Upper lobe of left lung (tissue), 6 donors: ENCODE measurements around the gene MPI. TPM values are rescaled to one million over a fixed set of nuclear protein-coding genes. Genes with fewer than 3 reads are reported as not detected.

ENCODE experiments used
- ATAC-seq, 2 donors: fragments of 200-7000 bp; cut with Tn5 transposase; one replicate each; pipeline ENCODE4 v1.9.1; 2022; ENCODE audit warnings: mild to moderate bottlenecking in 2 of 2, moderate library complexity in 2 of 2; ENCODE audit not compliant: low FRiP score in 2 of 2
- DNase-seq, 2 donors: peaks; one replicate each; pipeline ENCODE4 v3.0.0-alpha.2; 2019 to 2020
- H3K27ac ChIP-seq, 4 donors: fragments of 200-600 bp; sonication (generic); one replicate each; pipeline ENCODE4 v1.5.1; 2016 to 2019
- H3K27me3 ChIP-seq, 4 donors: fragments of 200-600 bp; sonication (generic); one replicate each; pipeline ENCODE4 v1.5.1; 2017 to 2019
- H3K36me3 ChIP-seq, 4 donors: fragments of 200-600 bp; sonication (generic); one replicate each; pipeline ENCODE4 v1.5.1; 2016 to 2019
- H3K4me1 ChIP-seq, 4 donors: fragments of 200-600 bp; sonication (generic); one replicate each; pipeline ENCODE4 v1.5.1; 2018 to 2019
- H3K4me3 ChIP-seq, 4 donors: fragments of 200-600 bp; sonication (generic); one replicate each; pipeline ENCODE4 v1.5.1; 2017 to 2019; ENCODE audit warnings: mild to moderate bottlenecking in 2 of 4, moderate library complexity in 1 of 4
- H3K9me3 ChIP-seq, 4 donors: fragments of 200-600 bp; sonication (generic); one replicate each; pipeline ENCODE4 v1.5.1; 2018 to 2019
- EP300 ChIP-seq, 4 donors: sonication (generic); formaldehyde crosslinking; IDR thresholded peaks; one replicate each; pipeline ENCODE4 v1.5.1; 2017; ENCODE audit warnings: antibody characterized with exemption in 4 of 4, control low read depth in 2 of 4
- POLR2A ChIP-seq, 4 donors: fragments of 450-650 bp; IDR thresholded peaks; one replicate each; pipeline ENCODE4 v1.5.1; 2016 to 2017; ENCODE audit warnings: antibody characterized with exemption in 4 of 4, mild to moderate bottlenecking in 2 of 4
- POLR2AphosphoS5 ChIP-seq, 2 donors: sonication (generic); formaldehyde crosslinking; IDR thresholded peaks; one replicate each; pipeline ENCODE4 v1.5.1; 2017; ENCODE audit warnings: antibody characterized with exemption in 2 of 2
- WGBS, 2 donors: methylation state at CpG; one replicate each; pipeline ENCODE4 v1.1.5; 2017 to 2018; 5-methylcytosine and 5-hydroxymethylcytosine counted together
- total RNA-seq, 6 donors: library from RNA; depleted of rRNA in 4 of 6; stranded (reverse); fragments of >200 nt in 4 of 6; gene quantifications; one replicate each; pipeline versions ENCODE4 v1.1.0 to v1.2.1, GENCODE V29; 2016 to 2021
- TF ChIP-seq, protein P1 (sequence below), 6 experiments: fragments of 450-650 bp in 4 of 6; fragments of 200-600 bp in 2 of 6; sonication (generic) in 2 of 6; IDR thresholded peaks; one replicate each; pipeline ENCODE4 v1.5.1; 2016 to 2019; ENCODE audit warnings: antibody characterized with exemption in 6 of 6
- donor health status: DM: no; HTN: no; CAD: no; lungs with moderate emphysema.
- donor health status: DM: no; HTN: yes; CAD: no; lungs with severe emphysema.

The MPI gene
- total RNA-seq, 6 donors from 2014 or later: 21.0 to 40.6 (median 30.2) TPM

DNA sequence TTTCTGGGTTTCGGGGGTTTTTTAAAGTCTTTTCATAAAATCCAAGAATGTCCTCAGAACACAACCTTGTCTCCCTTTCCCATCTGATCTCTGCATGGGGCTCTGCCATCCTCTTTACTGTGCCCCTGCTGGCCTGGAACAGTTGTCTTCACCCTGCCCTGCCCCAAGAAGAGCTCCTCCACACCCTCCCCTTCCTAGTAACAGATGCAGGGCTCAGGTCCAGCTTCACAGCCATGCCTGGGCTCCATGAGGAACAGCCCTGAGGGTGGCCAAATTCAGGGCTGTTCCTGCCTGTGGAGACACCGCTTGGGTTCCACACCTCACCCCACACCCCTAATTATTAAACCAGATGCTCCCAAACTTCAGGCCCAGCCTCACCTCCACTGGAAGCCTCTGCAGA, 34.0 kb upstream of the MPI start:
- TF ChIP-seq, protein P1, sequence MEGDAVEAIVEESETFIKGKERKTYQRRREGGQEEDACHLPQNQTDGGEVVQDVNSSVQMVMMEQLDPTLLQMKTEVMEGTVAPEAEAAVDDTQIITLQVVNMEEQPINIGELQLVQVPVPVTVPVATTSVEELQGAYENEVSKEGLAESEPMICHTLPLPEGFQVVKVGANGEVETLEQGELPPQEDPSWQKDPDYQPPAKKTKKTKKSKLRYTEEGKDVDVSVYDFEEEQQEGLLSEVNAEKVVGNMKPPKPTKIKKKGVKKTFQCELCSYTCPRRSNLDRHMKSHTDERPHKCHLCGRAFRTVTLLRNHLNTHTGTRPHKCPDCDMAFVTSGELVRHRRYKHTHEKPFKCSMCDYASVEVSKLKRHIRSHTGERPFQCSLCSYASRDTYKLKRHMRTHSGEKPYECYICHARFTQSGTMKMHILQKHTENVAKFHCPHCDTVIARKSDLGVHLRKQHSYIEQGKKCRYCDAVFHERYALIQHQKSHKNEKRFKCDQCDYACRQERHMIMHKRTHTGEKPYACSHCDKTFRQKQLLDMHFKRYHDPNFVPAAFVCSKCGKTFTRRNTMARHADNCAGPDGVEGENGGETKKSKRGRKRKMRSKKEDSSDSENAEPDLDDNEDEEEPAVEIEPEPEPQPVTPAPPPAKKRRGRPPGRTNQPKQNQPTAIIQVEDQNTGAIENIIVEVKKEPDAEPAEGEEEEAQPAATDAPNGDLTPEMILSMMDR (IDR thresholded peaks at IDR 0.05): no peak
- TF ChIP-seq EP300 (IDR thresholded peaks at IDR 0.05): no peak
- no peak for TF ChIP-seq POLR2A (IDR thresholded peaks at IDR 0.05)
- TF ChIP-seq POLR2AphosphoS5 (IDR thresholded peaks at IDR 0.05): no peak
- Histone ChIP-seq H3K27ac (no peak overlapping the region), H3K27me3 (no peaks in the 10 kb centered on the region), H3K4me1 (peaks cover 21 to 34% (median 26%) of the 10 kb centered on the region in 4 donors), H3K9me3 (no peaks in the 10 kb centered on the region), H3K36me3 (peaks cover 30 to 48% (median 35%) of the 10 kb centered on the region in 4 donors), H3K4me3 (no peak overlapping the region)
- DNase-seq (no peak), ATAC-seq (no peak)
- WGBS, 2 donors: 75 to 100% methylated on average over 2 of the region's 2 CpGs

DNA sequence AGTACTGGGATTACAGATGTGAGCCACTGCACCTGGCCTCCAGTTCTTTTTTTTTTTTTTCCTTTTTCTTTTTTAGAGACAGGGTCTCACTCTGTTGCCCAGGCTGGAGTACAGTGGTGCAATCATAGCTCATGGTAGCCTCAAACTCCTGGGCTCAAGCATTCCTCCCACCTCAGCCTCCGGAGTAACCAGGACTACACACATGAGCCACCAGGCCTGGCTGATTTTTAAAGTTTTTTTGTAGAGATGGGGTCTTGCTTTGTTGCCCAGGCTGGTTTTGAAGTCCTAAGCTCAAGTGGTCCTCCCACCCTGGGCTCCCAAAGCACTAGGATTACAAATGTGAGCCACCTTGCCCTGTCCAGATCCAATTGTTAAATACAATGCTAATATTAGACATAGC, 33.3 kb upstream of the MPI start:
- TF ChIP-seq, protein P1 (IDR thresholded peaks at IDR 0.05): no peak
- TF ChIP-seq POLR2AphosphoS5 (IDR thresholded peaks at IDR 0.05): no peak
- TF ChIP-seq POLR2A (IDR thresholded peaks at IDR 0.05): no peak
- no peak for TF ChIP-seq EP300 (IDR thresholded peaks at IDR 0.05)
- Histone ChIP-seq H3K4me1 (peaks cover 21 to 34% (median 26%) of the 10 kb centered on the region in 4 donors), H3K4me3 (no peak overlapping the region), H3K9me3 (no peaks in the 10 kb centered on the region), H3K36me3 (peaks cover 24 to 41% (median 29%) of the 10 kb centered on the region in 4 donors), H3K27me3 (no peaks in the 10 kb centered on the region), H3K27ac (no peak overlapping the region)
- ATAC-seq: no peak
- DNase-seq: no peak
- 90 to 100% methylated on average over 1 of the region's 1 CpG for WGBS, 2 donors

DNA sequence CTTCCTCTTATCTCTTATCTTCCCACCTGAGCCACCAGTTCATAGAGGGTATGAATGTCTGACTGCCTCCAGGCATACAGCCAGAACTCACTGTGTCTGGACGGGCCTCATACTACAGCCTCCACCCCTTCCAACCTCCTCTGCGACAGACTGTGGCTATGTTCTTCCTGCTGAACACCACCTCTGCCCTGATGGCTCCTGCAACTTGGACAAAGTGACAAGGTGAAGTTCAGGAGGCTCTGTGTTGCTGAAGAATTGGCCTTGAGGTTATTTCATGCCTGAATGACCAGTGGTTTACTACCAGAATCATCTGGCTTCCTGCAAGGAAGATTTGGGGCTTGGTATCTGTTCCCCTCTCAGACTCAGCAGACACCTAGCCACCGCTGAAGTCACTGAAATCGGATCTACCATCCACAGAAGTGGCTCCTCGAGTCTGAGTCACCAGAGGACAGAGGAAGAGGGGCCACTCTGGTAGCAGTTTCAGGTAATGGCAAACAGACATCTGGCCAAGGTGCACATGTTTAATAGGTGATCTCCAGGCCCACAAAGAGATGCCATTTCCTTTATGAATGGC, 32.7 kb upstream of the MPI start:
- TF ChIP-seq, protein P1 (IDR thresholded peaks at IDR 0.05): no peak
- TF ChIP-seq POLR2AphosphoS5 (IDR thresholded peaks at IDR 0.05): no peak
- no peak for TF ChIP-seq EP300 (IDR thresholded peaks at IDR 0.05)
- TF ChIP-seq POLR2A (IDR thresholded peaks at IDR 0.05): no peak
- WGBS, 2 donors: 32 to 52% methylated on average over 2 to 5 of the region's 5 CpGs
- no peak for ATAC-seq
- Histone ChIP-seq H3K27ac (peak overlapping the region in 3 of 4 donors; percentile 19 to 27 (median 26)), H3K36me3 (peaks cover 17 to 35% (median 22%) of the 10 kb centered on the region in 4 donors), H3K9me3 (no peaks in the 10 kb centered on the region), H3K4me1 (peaks cover 21 to 34% (median 26%) of the 10 kb centered on the region in 4 donors), H3K27me3 (no peaks in the 10 kb centered on the region), H3K4me3 (no peak overlapping the region)
- no peak for DNase-seq

DNA sequence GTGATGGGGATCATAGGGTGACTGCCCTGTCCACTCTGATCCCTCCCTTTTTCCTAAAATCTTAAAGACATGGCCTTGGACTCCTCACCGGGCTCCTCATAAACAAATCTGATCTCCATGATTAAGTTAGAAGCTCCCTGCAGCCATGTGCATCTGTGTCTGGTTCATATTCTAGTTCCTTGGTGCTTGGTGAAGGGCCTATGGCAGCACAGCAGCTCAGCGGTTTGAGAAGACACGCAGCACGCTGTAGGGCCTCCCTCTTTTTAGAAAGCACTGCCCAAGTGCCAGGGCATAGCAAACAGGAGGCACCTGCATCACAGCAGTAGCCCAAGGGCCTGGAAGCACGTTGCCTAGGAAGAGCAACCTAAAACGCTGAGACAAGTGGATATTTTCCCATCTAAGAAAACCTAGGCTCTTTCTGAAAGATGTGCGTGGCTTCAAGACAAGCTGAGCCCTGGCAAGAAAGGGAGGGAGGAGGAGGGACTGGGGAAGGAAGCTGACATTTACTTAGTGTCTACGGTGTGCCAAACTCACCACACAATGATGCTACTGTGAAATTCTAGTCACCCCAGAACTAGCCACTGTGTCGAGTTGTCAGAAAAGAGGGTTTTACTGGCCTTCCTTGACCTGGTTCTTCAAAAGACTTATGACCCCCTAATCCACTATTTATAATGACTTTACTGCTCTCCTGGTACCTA, 32.0 kb upstream of the MPI start:
- Histone ChIP-seq H3K4me3 (no peak overlapping the region), H3K27me3 (no peaks in the 10 kb centered on the region), H3K4me1 (peaks cover 21 to 34% (median 26%) of the 10 kb centered on the region in 4 donors), H3K36me3 (peaks cover 11 to 28% (median 16%) of the 10 kb centered on the region in 4 donors), H3K27ac (no peak overlapping the region), H3K9me3 (no peaks in the 10 kb centered on the region)
- ATAC-seq: no peak
- no peak for DNase-seq
- no peak for TF ChIP-seq POLR2AphosphoS5 (IDR thresholded peaks at IDR 0.05)
- no peak for TF ChIP-seq POLR2A (IDR thresholded peaks at IDR 0.05)
- no peak for TF ChIP-seq EP300 (IDR thresholded peaks at IDR 0.05)
- TF ChIP-seq, protein P1 (IDR thresholded peaks at IDR 0.05): no peak
- WGBS, 2 donors: 74 to 80% methylated on average over 9 of the region's 9 CpGs
